ENCODE data around the gene TRMT2A.

- TF ChIP-seq CTCF (IDR thresholded peaks at IDR 0.05; ENCODE audit: borderline replicate concordance, extremely low read depth, low read length, poor library complexity, severe bottlenecking) = no peak
- no peak for TF ChIP-seq EZH2 (IDR thresholded peaks at IDR 0.05; ENCODE audit: borderline replicate concordance, low read depth, low read length, severe bottlenecking)
These were observed 13.9 kb upstream of the TRMT2A start for GRCh38 chr22:20130731-20131596.
